Measurements from ENCODE around the gene KCNQ5.

KCNQ5 gene

GRCh38 chr6:72622094-72622940 is 453 bp downstream of the KCNQ5 start:
- Histone ChIP-seq H3K9me3 (ENCODE audit: low read length) (no peaks in the 10 kb centered on the region), H3K4me3 (ENCODE audit: low read depth in 1 of 2, low read length in 2 of 2) (peak overlapping the region; percentile 53 to 85), H3K27ac (ENCODE audit: low read depth, low read length) (no peak overlapping the region), H3K4me1 (ENCODE audit: insufficient read depth, low read length) (peaks cover 30% of the 10 kb centered on the region), H3K9ac (ENCODE audit: low read length) (no peak overlapping the region), H3K36me3 (ENCODE audit: insufficient read depth, low read length) (no peaks in the 10 kb centered on the region), H3K27me3 (ENCODE audit: control insufficient read depth in 1 of 2, insufficient read depth in 2 of 2, low read length in 2 of 2) (peaks cover 17 to 38% of the 10 kb centered on the region in 2 donors)

- Histone ChIP-seq H3K36me3 (ENCODE audit: insufficient read depth, low read length) (no peaks in the 10 kb centered on the region), H3K4me1 (ENCODE audit: insufficient read depth, low read length) (peaks cover 30% of the 10 kb centered on the region), H3K9me3 (ENCODE audit: low read length) (no peaks in the 10 kb centered on the region), H3K27me3 (ENCODE audit: control insufficient read depth in 1 of 2, insufficient read depth in 2 of 2, low read length in 2 of 2) (peaks cover 17 to 38% of the 10 kb centered on the region in 2 donors), H3K9ac (ENCODE audit: low read length) (no peak overlapping the region), H3K27ac (ENCODE audit: low read depth, low read length) (no peak overlapping the region), H3K4me3 (ENCODE audit: low read depth in 1 of 2, low read length in 2 of 2) (no peak overlapping the region)
Observed at GRCh38 chr6:72623808-72624207, 1.9 kb downstream of the KCNQ5 start.

- Histone ChIP-seq H3K9ac (ENCODE audit: low read length) (no peak overlapping the region), H3K4me1 (ENCODE audit: insufficient read depth, low read length) (peaks cover 28% of the 10 kb centered on the region), H3K9me3 (ENCODE audit: low read length) (no peaks in the 10 kb centered on the region), H3K27me3 (ENCODE audit: control insufficient read depth in 1 of 2, insufficient read depth in 2 of 2, low read length in 2 of 2) (peaks cover 17 to 34% of the 10 kb centered on the region in 2 donors), H3K4me3 (ENCODE audit: low read depth in 1 of 2, low read length in 2 of 2) (no peak overlapping the region), H3K27ac (ENCODE audit: low read depth, low read length) (no peak overlapping the region), H3K36me3 (ENCODE audit: insufficient read depth, low read length) (no peaks in the 10 kb centered on the region)
Observed at GRCh38 chr6:72624557-72625160, 2.8 kb downstream of the KCNQ5 start.

- Histone ChIP-seq H3K27ac (ENCODE audit: low read depth, low read length) (no peak overlapping the region), H3K36me3 (ENCODE audit: insufficient read depth, low read length) (no peaks in the 10 kb centered on the region), H3K9ac (ENCODE audit: low read length) (no peak overlapping the region), H3K4me3 (ENCODE audit: low read depth in 1 of 2, low read length in 2 of 2) (no peak overlapping the region), H3K27me3 (ENCODE audit: control insufficient read depth in 1 of 2, insufficient read depth in 2 of 2, low read length in 2 of 2) (peaks cover 17 to 27% of the 10 kb centered on the region in 2 donors), H3K4me1 (ENCODE audit: insufficient read depth, low read length) (peaks cover 15% of the 10 kb centered on the region), H3K9me3 (ENCODE audit: low read length) (no peaks in the 10 kb centered on the region)
Observed at GRCh38 chr6:72626126-72626525, 4.3 kb downstream of the KCNQ5 start.

GRCh38 chr6:72627539-72627938 is 5.7 kb downstream of the KCNQ5 start:
- Histone ChIP-seq H3K36me3 (ENCODE audit: insufficient read depth, low read length) (no peaks in the 10 kb centered on the region), H3K27ac (ENCODE audit: low read depth, low read length) (no peak overlapping the region), H3K27me3 (ENCODE audit: control insufficient read depth in 1 of 2, insufficient read depth in 2 of 2, low read length in 2 of 2) (peaks cover 10 to 13% of the 10 kb centered on the region in 2 donors), H3K4me3 (ENCODE audit: low read depth in 1 of 2, low read length in 2 of 2) (no peak overlapping the region), H3K4me1 (ENCODE audit: insufficient read depth, low read length) (peaks cover 8% of the 10 kb centered on the region), H3K9ac (ENCODE audit: low read length) (no peak overlapping the region), H3K9me3 (ENCODE audit: low read length) (no peaks in the 10 kb centered on the region)

- Histone ChIP-seq H3K27me3 (ENCODE audit: control insufficient read depth in 1 of 2, insufficient read depth in 2 of 2, low read length in 2 of 2) (no peaks in the 10 kb centered on the region), H3K4me1 (ENCODE audit: insufficient read depth, low read length) (no peaks in the 10 kb centered on the region), H3K36me3 (ENCODE audit: insufficient read depth, low read length) (no peaks in the 10 kb centered on the region), H3K4me3 (ENCODE audit: low read depth in 1 of 2, low read length in 2 of 2) (no peak overlapping the region), H3K27ac (ENCODE audit: low read depth, low read length) (no peak overlapping the region), H3K9ac (ENCODE audit: low read length) (no peak overlapping the region), H3K9me3 (ENCODE audit: low read length) (no peaks in the 10 kb centered on the region)
Observed at GRCh38 chr6:72631480-72631879, 9.6 kb downstream of the KCNQ5 start.

- Histone ChIP-seq H3K36me3 (ENCODE audit: insufficient read depth, low read length) (no peaks in the 10 kb centered on the region), H3K4me3 (ENCODE audit: low read depth in 1 of 2, low read length in 2 of 2) (no peak overlapping the region), H3K4me1 (ENCODE audit: insufficient read depth, low read length) (no peaks in the 10 kb centered on the region), H3K9ac (ENCODE audit: low read length) (no peak overlapping the region), H3K27ac (ENCODE audit: low read depth, low read length) (no peak overlapping the region), H3K27me3 (ENCODE audit: control insufficient read depth in 1 of 2, insufficient read depth in 2 of 2, low read length in 2 of 2) (no peaks in the 10 kb centered on the region), H3K9me3 (ENCODE audit: low read length) (no peaks in the 10 kb centered on the region)
Observed at GRCh38 chr6:72635636-72636035, 13.8 kb downstream of the KCNQ5 start.

GRCh38 chr6:72636215-72636614 is 14.4 kb downstream of the KCNQ5 start:
- no peaks in the 10 kb centered on the region for H3K9me3 ChIP-seq (ENCODE audit: low read length)
- no peaks in the 10 kb centered on the region for H3K4me1 ChIP-seq (ENCODE audit: insufficient read depth, low read length)
- no peak overlapping the region for H3K27ac ChIP-seq (ENCODE audit: low read depth, low read length)
- no peak overlapping the region for H3K4me3 ChIP-seq (ENCODE audit: low read depth in 1 of 2, low read length in 2 of 2)
- no peak overlapping the region for H3K9ac ChIP-seq (ENCODE audit: low read length)
- H3K36me3 ChIP-seq (ENCODE audit: insufficient read depth, low read length), result no peaks in the 10 kb centered on the region
- H3K27me3 ChIP-seq (ENCODE audit: control insufficient read depth in 1 of 2, insufficient read depth in 2 of 2, low read length in 2 of 2), result no peaks in the 10 kb centered on the region

GRCh38 chr6:72636786-72637185 is 14.9 kb downstream of the KCNQ5 start:
- Histone ChIP-seq H3K9me3 (ENCODE audit: low read length) (no peaks in the 10 kb centered on the region), H3K4me3 (ENCODE audit: low read depth in 1 of 2, low read length in 2 of 2) (no peak overlapping the region), H3K27me3 (ENCODE audit: control insufficient read depth in 1 of 2, insufficient read depth in 2 of 2, low read length in 2 of 2) (no peaks in the 10 kb centered on the region), H3K27ac (ENCODE audit: low read depth, low read length) (no peak overlapping the region), H3K4me1 (ENCODE audit: insufficient read depth, low read length) (no peaks in the 10 kb centered on the region), H3K36me3 (ENCODE audit: insufficient read depth, low read length) (no peaks in the 10 kb centered on the region), H3K9ac (ENCODE audit: low read length) (no peak overlapping the region)

- H3K27ac ChIP-seq (ENCODE audit: low read depth, low read length), result no peak overlapping the region
- H3K9me3 ChIP-seq (ENCODE audit: low read length), result no peaks in the 10 kb centered on the region
- no peaks in the 10 kb centered on the region for H3K27me3 ChIP-seq (ENCODE audit: control insufficient read depth in 1 of 2, insufficient read depth in 2 of 2, low read length in 2 of 2)
- no peaks in the 10 kb centered on the region for H3K4me1 ChIP-seq (ENCODE audit: insufficient read depth, low read length)
- H3K36me3 ChIP-seq (ENCODE audit: insufficient read depth, low read length), result no peaks in the 10 kb centered on the region
- H3K9ac ChIP-seq (ENCODE audit: low read length), result no peak overlapping the region
- no peak overlapping the region for H3K4me3 ChIP-seq (ENCODE audit: low read depth in 1 of 2, low read length in 2 of 2)
Observed at GRCh38 chr6:72639920-72640614, 18.2 kb downstream of the KCNQ5 start.

GRCh38 chr6:72640615-72640930 is 18.7 kb downstream of the KCNQ5 start:
- H3K36me3 ChIP-seq (ENCODE audit: insufficient read depth, low read length), result no peaks in the 10 kb centered on the region
- no peaks in the 10 kb centered on the region for H3K4me1 ChIP-seq (ENCODE audit: insufficient read depth, low read length)
- H3K9ac ChIP-seq (ENCODE audit: low read length), result no peak overlapping the region
- no peak overlapping the region for H3K4me3 ChIP-seq (ENCODE audit: low read depth in 1 of 2, low read length in 2 of 2)
- no peaks in the 10 kb centered on the region for H3K9me3 ChIP-seq (ENCODE audit: low read length)
- no peaks in the 10 kb centered on the region for H3K27me3 ChIP-seq (ENCODE audit: control insufficient read depth in 1 of 2, insufficient read depth in 2 of 2, low read length in 2 of 2)
- H3K27ac ChIP-seq (ENCODE audit: low read depth, low read length), result no peak overlapping the region

Data from muscle layer of colon (tissue), 2 donors.